Activated CD4-positive, alpha-beta T cell treated with anti-CD3 and anti-CD28 coated beads, Interleukin-2, Interleukin-4, amounts not matched to agents 100 ng/mL and 50 ng/mL, durations not matched to agents 16 hours and 8 hours (primary cell): ENCODE data around the gene RRH.
"Not testable (repeated sequence)": the region's sequence is repeated elsewhere in the genome, so short reads cannot be mapped to it uniquely, and the experiment has no call there.

Source experiments
- DNase-seq: peaks from one replicate; pipeline ENCODE4 v3.0.0-alpha.2; 2020; ENCODE audit warnings: low spot score

RRH gene

GRCh38 chr4:109846395-109847098 lies 18.8 kb downstream of the RRH start:
- DNase-seq = no peak

DNA sequence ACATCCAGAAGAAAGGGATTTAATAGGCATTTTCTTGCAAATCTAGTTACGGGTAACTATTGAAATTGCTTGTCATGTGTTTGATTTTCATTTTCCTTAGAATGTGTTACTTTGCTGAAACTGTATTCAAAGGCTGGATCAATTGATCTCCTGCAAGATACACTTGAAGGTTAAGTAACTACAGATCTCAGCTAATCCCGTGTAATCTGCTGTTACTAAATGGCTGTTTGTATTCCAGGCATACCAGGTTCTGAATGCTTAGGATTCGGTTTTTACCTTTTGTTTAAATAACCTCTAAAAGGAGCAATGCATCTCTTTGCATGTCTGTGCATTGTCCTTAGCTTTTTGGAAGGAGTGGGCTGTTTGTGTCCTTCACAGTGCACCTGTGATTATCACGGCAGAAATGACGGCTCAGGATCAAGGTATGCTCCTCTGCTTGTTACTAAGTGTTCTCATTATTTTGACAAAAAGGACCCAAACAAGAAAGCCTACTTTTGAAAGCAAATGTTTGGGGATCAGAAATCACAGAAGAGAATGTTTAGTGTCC lies 20.2 kb downstream of the RRH start, which contains the start of gene LRIT3:
Gene LRIT3, plus strand, starts transcription at position 212 of the 547 bp plus-strand sequence. Its CDS starts 95 bp downstream, at position 307.
- no peak for DNase-seq

DNA sequence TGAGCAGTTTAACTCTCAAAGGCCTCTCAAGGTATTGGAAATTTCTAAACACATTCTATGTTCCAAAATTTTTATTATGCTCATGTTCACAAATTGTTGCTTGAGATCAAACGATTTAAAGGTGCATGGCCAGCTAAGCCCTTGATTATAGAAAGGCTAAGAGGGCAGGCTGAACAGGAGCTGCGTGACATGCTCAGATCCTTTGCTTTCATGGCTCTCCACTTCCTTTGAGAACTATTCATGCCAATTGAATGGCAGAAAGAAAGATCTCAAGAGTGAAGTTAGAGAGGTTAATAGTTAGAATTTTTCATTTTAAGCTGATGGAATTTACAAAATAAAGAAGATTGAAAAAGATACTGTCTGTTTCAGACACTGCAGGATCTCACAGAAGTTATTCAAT lies 20.7 kb downstream of the RRH start:
- DNase-seq = no peak

- no peak for DNase-seq
Measured at GRCh38 chr4:109850601-109851000, 22.8 kb downstream of the RRH start.

DNA sequence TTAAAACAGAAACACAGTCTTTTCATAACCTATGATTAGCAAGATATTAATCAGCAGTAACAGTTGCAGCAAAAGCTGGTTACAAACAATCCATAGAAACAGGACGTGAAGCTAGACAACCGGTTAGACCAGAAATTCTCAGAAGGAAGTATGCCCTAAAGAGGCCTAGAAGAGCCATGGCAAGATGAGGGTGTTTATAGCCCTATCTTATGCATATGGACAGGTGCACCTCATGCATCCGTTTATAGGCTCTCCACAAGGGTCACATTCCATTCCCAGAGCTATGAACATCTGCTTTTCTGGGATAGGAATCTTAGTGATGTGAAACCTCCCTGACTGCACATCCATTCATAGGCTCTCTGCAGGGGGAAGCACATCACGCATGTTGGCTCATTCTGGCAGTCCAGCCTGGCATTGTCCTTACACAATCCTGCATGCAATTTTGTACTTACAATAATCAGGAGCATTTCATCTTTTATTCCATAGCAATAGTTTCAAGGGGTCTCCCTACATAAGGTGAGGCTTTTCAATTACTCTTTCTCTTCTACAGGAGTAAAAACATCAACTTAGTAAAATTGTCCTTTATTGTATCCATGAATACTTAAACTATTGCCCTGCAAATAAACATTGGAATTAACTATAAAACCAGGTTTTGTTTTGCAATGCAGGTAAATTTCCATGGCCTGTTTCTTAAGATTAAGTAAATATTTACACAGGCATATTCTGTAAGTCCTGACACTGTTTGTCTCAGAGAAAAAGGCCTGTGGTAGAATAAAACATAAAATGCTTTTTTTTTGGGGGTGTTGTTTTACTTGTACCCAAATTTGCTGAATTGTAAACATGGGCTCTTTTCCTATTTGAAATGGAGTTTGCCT lies 31.9 kb downstream of the RRH start:
- not testable (repeated sequence) for DNase-seq

- no peak for DNase-seq
Measured at GRCh38 chr4:109861271-109861670, 33.5 kb downstream of the RRH start.

GRCh38 chr4:109861916-109862511 lies 34.2 kb downstream of the RRH start:
- DNase-seq = no peak

- DNase-seq = no peak
Measured at GRCh38 chr4:109864134-109864533, 36.4 kb downstream of the RRH start.

DNA sequence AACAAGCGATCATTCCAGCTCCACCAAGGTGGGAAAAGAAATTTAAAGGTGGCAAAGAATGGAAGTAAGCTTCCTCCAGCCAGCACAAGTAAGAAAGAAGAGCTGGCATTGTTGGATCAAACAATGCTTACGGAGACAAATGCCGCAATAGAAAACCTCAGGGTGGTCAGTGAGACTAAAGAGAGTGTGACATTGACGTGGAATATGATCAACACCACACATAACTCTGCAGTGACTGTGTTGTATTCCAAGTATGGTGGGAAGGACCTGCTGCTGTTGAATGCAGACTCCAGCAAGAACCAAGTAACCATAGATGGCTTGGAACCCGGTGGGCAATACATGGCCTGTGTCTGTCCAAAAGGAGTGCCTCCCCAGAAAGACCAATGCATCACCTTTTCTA lies 42.3 kb downstream of the RRH start:
- no peak for DNase-seq

GRCh38 chr4:109872065-109872464 lies 44.3 kb downstream of the RRH start:
- DNase-seq = no peak

GRCh38 chr4:109872950-109873656 lies 45.3 kb downstream of the RRH start:
- no peak for DNase-seq

- DNase-seq = no peak
Measured at GRCh38 chr4:109873791-109874514, 46.2 kb downstream of the RRH start.

DNA sequence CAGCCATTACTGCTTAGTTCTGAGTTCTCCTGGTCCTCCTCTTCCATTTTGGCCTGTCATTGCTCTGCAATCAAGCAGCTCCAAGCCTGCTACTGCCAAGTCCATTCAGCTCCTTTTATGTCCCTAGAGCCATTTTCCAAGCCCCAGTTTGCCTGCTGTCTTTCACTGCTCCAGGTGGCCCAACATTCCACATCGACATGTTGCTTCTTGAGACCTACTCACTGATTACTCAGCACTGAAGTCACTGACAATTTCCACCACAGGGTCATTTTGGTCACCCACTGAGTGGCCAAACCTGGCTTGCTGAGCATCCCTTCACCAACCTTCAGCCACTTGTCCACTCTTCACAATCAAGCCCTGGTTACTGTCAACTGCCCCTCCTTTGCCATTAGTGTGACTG lies 47.3 kb downstream of the RRH start:
- no peak for DNase-seq

GRCh38 chr4:109875553-109875952 lies 47.8 kb downstream of the RRH start:
- not testable (repeated sequence) for DNase-seq

- DNase-seq = no peak
Measured at GRCh38 chr4:109876634-109877265, 49.0 kb downstream of the RRH start.

DNA sequence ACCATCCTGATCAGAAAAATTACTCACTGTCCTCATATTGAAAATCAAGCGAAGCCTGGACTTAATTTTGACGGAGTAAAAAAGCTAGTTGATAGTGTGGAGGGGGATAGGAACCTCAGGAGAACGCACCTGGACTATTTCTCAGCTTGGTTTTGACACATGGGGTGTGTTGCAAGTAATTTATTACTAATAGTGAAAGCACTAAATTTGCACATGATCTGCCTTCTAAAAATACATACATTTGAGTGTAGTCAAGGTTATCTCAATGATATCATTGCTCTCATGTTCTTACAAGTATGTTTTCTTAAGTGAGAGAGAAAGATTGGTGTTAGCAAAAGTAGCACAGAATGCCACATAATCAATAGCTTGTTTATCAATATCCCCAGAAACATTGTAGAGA lies 49.6 kb downstream of the RRH start:
- DNase-seq = peak; percentile 3

GRCh38 chr4:109878355-109878754 lies 50.6 kb downstream of the RRH start:
- no peak for DNase-seq

DNA sequence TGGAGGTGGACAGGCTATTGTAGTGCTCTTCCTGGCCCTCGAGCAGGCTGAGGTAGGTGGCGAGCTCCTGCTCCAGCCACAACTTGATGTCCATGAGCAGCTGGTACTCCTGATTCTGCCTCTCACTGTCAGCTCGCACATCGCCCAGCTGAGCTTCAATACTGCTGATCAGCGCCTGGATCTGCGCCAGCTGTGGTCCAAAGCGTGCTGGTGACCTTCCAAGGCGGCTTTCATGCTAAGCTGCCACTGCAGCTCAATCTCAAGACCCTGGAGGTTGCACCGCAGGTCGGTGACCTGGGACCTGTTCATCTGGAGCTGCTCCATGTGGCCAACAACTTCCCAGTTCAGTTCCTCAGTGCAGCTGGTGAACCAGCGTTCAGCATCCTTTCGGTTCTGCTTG lies 51.3 kb downstream of the RRH start:
- no peak for DNase-seq

DNA sequence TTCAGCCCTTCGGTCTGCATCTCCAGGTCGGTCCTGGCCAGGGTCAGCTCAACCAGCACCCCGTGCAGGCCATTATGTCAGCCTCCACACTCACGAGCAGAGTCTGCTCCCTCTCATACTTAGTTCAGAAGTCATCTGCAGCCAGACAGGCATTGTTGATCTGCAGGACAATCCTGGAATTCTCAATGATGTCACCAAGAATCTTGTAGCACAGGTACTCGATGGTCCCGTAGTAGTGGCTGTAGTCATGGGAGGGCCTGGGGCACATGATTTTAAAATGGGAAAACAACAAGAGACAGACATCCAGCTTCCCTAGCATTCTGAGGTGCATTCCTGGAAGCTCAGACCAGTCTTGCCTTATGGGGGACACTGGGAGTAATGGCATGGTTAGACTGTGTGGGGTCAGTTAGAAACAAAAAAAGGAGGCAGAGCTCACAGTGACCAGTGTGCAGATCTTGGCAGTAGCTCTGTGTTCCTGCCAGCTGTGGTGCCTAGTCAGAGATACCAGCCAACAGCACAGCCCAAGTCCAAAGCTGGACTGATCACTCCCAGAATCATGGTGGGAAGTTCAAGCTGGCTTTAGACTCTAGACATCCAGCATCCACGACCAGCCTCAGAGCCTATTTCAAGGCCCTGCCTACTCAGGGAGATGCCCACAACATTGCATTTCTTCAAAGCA lies 52.0 kb downstream of the RRH start:
- DNase-seq = no peak

GRCh38 chr4:109886303-109886702 lies 58.5 kb downstream of the RRH start:
- no peak for DNase-seq
